GM23248 (cell line): ENCODE results near the gene CRELD2. TPM values are rescaled to one million over a fixed set of nuclear protein-coding genes. Genes with fewer than 3 reads are reported as not detected.

Experiments used
- DNase-seq: peaks from one replicate; pipeline ENCODE4 v3.0.0-alpha.2; 2015
- H2AFZ ChIP-seq: fragments of 200-600 bp; sonication (generic); 2 replicates; pipeline ENCODE4 v1.6.1; 2016; ENCODE audit warnings: antibody characterized with exemption
- H3F3A ChIP-seq: fragments of 200-600 bp; sonication (generic); 2 replicates; pipeline ENCODE4 v1.6.1; 2016; ENCODE audit warnings: mild to moderate bottlenecking, antibody characterized with exemption, mixed run types; ENCODE audit not compliant: insufficient read depth
- H3K27ac ChIP-seq: fragments of 200-600 bp; sonication (generic); 2 replicates; pipeline ENCODE4 v1.5.1; 2016; ENCODE audit warnings: mild to moderate bottlenecking
- H3K27me3 ChIP-seq: fragments of 200-600 bp; sonication (generic); replicated peaks from 2 replicates; pipeline ENCODE4 v1.6.1; 2016; ENCODE audit warnings: mild to moderate bottlenecking; ENCODE audit not compliant: insufficient read depth
- H3K36me3 ChIP-seq: fragments of 200-600 bp; sonication (generic); 2 replicates; pipeline ENCODE4 v1.6.1; 2016; ENCODE audit warnings: low read depth, mild to moderate bottlenecking
- H3K4me1 ChIP-seq: fragments of 200-600 bp; sonication (generic); 2 replicates; pipeline ENCODE4 v1.6.1; 2016; ENCODE audit warnings: mild to moderate bottlenecking; ENCODE audit not compliant: insufficient read depth
- H3K4me2 ChIP-seq: fragments of 200-600 bp; sonication (generic); one replicate; pipeline ENCODE4 v1.6.1; 2016; ENCODE audit warnings: mild to moderate bottlenecking; ENCODE audit not compliant: unreplicated experiment
- H3K4me3 ChIP-seq: fragments of 200-600 bp; sonication (generic); 2 replicates; pipeline ENCODE4 v1.5.1; 2016; ENCODE audit warnings: mild to moderate bottlenecking
- H3K79me2 ChIP-seq: fragments of 200-600 bp; sonication (generic); 2 replicates; pipeline ENCODE4 v1.6.1; 2016; ENCODE audit warnings: mild to moderate bottlenecking; ENCODE audit not compliant: insufficient read depth
- H3K9ac ChIP-seq: fragments of 200-600 bp; sonication (generic); 2 replicates; pipeline ENCODE4 v1.6.1; 2016; ENCODE audit warnings: mild to moderate bottlenecking
- H3K9me2 ChIP-seq: fragments of 200-600 bp; sonication (generic); 2 replicates; pipeline ENCODE4 v1.6.1; 2016; ENCODE audit warnings: mixed run types, mild to moderate bottlenecking, moderate library complexity; ENCODE audit not compliant: insufficient read depth
- H3K9me3 ChIP-seq: fragments of 200-600 bp; sonication (generic); one replicate; pipeline ENCODE4 v1.6.1; 2017; ENCODE audit warnings: low read depth
- H4K20me1 ChIP-seq: fragments of 200-600 bp; sonication (generic); 2 replicates; pipeline ENCODE4 v1.6.0; 2016; ENCODE audit not compliant: insufficient read depth
- EZH2 ChIP-seq: fragments of 200-600 bp; sonication (generic); IDR thresholded peaks from 2 replicates; pipeline ENCODE4 v1.6.1; 2018; ENCODE audit warnings: antibody characterized with exemption, mild to moderate bottlenecking; ENCODE audit not compliant: insufficient read depth, poor library complexity, severe bottlenecking
- EZH2phosphoT487 ChIP-seq: fragments of 200-600 bp; sonication (generic); IDR thresholded peaks from 2 replicates; pipeline ENCODE4 v1.6.1; 2018; ENCODE audit warnings: antibody characterized with exemption, moderate library complexity, mild to moderate bottlenecking, low read depth; ENCODE audit not compliant: insufficient read depth
- WGBS, 2 experiments: methylation state at CpG; one replicate each; pipeline ENCODE4 v1.1.6; 2015 to 2017; ENCODE audit warnings: low lambda C conversion rate in 2 of 2, low coverage in 1 of 2; ENCODE audit errors: missing lambda C conversion rate in 2 of 2; 5-methylcytosine and 5-hydroxymethylcytosine counted together
- in situ Hi-C: fragments of 300-500 bp; cut with MboI; formaldehyde crosslinking; loops from 2 replicates; pipeline ENCODE4 v1.15.0; 2020
- polyA plus RNA-seq: library from polyadenylated mRNA; unstranded; fragments of >200 nt; fragmentation: Nextera tagmentation; extraction: Ambion mirVana; gene quantifications from 2 replicates; pipeline ENCODE4 v1.2.1, GENCODE V29; 2016
- total RNA-seq: library from RNA; depleted of rRNA; stranded (reverse); fragments of >200 nt; shearing (Covaris generic); gene quantifications from 2 replicates; pipeline ENCODE4 v1.2.3, GENCODE V29; 2014

Gene CRELD2
- total and polyA plus RNA-seq, 2 experiments from 2014 or later = 57.1 to 78.4 TPM

GRCh38 chr22:49882519-49883293 is 35.7 kb upstream of the CRELD2 start:
- 87 to 91% methylated on average over 20 to 21 of the region's 21 CpGs for WGBS, 2 experiments
- Histone ChIP-seq H3K9me3 (no peaks in the 10 kb centered on the region), H3K27me3 (no peaks in the 10 kb centered on the region), H3K4me3 (no peak overlapping the region), H3K36me3 (peaks cover 21% of the 10 kb centered on the region; the same call in 1 of the 2 replicates), H3K4me1 (no peaks in the 10 kb centered on the region), H3F3A (no peaks in the 10 kb centered on the region; the same call in 1 of the 2 replicates), H3K9me2 (no peaks in the 10 kb centered on the region), H4K20me1 (peaks cover 8% of the 10 kb centered on the region; the same call in 1 of the 2 replicates), H3K27ac (no peak overlapping the region), H3K79me2 (peaks cover 96% of the 10 kb centered on the region), H3K4me2 (no peak overlapping the region), H3K9ac (no peak overlapping the region), H2AFZ (no peak overlapping the region)
- DNase-seq = no peak
- TF ChIP-seq EZH2 (no peak), EZH2phosphoT487 (no peak)
- in situ Hi-C loops = no loop called here

DNA sequence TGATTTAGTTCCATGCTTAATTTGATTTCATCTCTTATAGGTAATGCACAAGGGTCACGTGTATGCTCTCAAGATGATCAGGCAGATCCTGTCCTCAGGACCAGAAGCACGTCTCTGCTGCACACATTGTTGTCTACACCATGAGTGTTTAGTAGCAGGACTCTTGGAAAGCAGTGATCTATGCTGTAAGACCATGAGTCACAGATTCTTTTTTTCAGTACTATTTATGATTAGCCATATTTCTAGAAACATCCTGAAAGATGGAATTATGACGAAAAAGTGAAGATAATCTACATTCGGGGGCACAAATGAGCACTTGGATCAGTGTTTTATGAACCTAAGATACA is 35.2 kb upstream of the CRELD2 start:
- DNase-seq = peak; percentile 43
- WGBS, 2 experiments = 85 to 90% methylated on average over 4 of the region's 4 CpGs
- H3F3A ChIP-seq = no peaks in the 10 kb centered on the region; the same call in 1 of the 2 replicates
- peaks cover 96% of the 10 kb centered on the region for H3K79me2 ChIP-seq
- no peaks in the 10 kb centered on the region for H3K27me3 ChIP-seq
- H3K4me3 ChIP-seq = no peak overlapping the region
- no peak overlapping the region for H3K27ac ChIP-seq
- H3K9ac ChIP-seq = no peak overlapping the region
- peaks cover 21% of the 10 kb centered on the region; the same call in 1 of the 2 replicates for H3K36me3 ChIP-seq
- in situ Hi-C loops = no loop called here
- no peak overlapping the region for H2AFZ ChIP-seq
- peaks cover 8% of the 10 kb centered on the region; the same call in 1 of the 2 replicates for H4K20me1 ChIP-seq
- no peaks in the 10 kb centered on the region for H3K4me1 ChIP-seq
- TF ChIP-seq EZH2phosphoT487 (no peak), EZH2 (no peak)
- no peak overlapping the region for H3K4me2 ChIP-seq
- no peaks in the 10 kb centered on the region for H3K9me2 ChIP-seq
- H3K9me3 ChIP-seq = no peaks in the 10 kb centered on the region

DNA sequence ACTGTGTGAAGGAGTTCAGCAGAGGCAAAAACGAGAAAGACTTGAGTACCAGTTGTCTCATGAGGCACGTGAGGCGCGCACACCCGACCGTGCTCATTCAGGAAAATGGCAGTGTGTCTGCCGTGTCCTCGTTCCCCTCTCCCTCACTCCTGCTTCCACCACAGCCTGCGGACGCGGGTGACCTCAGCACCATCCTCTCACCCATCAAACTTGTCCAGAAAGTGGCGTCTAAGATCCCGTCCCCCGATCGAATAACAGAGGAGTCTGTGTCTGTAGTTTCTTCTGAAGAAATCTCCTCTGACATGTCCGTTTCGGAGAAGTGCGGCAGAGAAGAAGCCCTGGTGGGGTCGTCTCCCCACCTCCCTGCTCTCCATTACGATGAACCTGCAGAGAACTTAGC is 34.4 kb upstream of the CRELD2 start:
- Histone ChIP-seq H3K9me2 (no peaks in the 10 kb centered on the region), H4K20me1 (peaks cover 8% of the 10 kb centered on the region; the same call in 1 of the 2 replicates), H3K36me3 (peaks cover 21% of the 10 kb centered on the region; the same call in 1 of the 2 replicates), H3K79me2 (peaks cover 96% of the 10 kb centered on the region), H2AFZ (no peak overlapping the region), H3K4me3 (no peak overlapping the region), H3K9ac (no peak overlapping the region), H3K27ac (no peak overlapping the region), H3K9me3 (no peaks in the 10 kb centered on the region), H3K27me3 (no peaks in the 10 kb centered on the region), H3K4me1 (no peaks in the 10 kb centered on the region), H3F3A (no peaks in the 10 kb centered on the region; the same call in 1 of the 2 replicates), H3K4me2 (no peak overlapping the region)
- DNase-seq = no peak
- in situ Hi-C loops = no loop called here
- WGBS, 2 experiments = 98% methylated on average over 20 of the region's 20 CpGs
- no peak for TF ChIP-seq EZH2
- TF ChIP-seq EZH2phosphoT487 = no peak

DNA sequence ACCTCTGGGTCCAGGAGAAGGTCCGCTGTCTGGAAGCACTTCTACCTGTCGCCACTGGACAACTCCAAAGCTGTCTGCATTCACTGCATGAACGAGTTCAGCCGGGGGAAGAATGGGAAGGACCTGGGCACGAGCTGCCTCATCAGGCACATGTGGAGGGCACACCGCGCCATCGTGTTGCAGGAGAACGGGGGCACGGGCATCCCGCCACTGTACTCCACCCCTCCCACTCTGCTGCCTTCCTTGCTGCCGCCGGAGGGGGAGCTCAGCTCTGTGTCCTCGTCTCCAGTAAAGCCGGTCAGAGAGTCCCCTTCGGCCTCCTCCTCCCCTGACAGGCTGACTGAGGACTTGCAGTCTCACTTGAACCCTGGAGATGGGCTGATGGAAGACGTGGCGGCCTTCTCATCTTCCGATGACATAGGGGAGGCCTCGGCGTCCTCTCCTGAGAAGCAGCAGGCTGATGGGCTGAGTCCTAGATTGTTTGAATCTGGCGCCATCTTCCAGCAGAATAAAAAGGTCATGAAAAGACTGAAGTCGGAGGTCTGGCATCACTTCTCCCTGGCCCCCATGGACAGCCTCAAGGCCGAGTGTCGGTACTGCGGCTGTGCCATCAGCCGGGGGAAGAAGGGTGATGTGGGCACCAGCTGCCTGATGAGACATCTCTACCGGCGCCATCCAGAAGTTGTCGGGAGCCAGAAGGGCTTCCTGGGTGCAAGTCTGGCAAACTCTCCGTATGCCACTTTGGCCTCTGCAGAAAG is 33.8 kb upstream of the CRELD2 start:
- no peak overlapping the region for H3K27ac ChIP-seq
- no peak for DNase-seq
- H3K9me3 ChIP-seq = no peaks in the 10 kb centered on the region
- H4K20me1 ChIP-seq = peaks cover 8% of the 10 kb centered on the region; the same call in 1 of the 2 replicates
- no peaks in the 10 kb centered on the region for H3K27me3 ChIP-seq
- in situ Hi-C loops = no loop called here
- no peak overlapping the region for H2AFZ ChIP-seq
- no peak overlapping the region for H3K4me2 ChIP-seq
- H3K9me2 ChIP-seq = no peaks in the 10 kb centered on the region
- H3K4me3 ChIP-seq = no peak overlapping the region
- peaks cover 97% of the 10 kb centered on the region for H3K79me2 ChIP-seq
- no peaks in the 10 kb centered on the region for H3K4me1 ChIP-seq
- WGBS, 2 experiments = 93 to 95% methylated on average over 30 to 31 of the region's 31 CpGs
- TF ChIP-seq EZH2phosphoT487 = no peak
- no peak for TF ChIP-seq EZH2
- H3F3A ChIP-seq = no peaks in the 10 kb centered on the region; the same call in 1 of the 2 replicates
- no peak overlapping the region for H3K9ac ChIP-seq
- peaks cover 21% of the 10 kb centered on the region; the same call in 1 of the 2 replicates for H3K36me3 ChIP-seq
